ENCODE measurements around the gene TP73.

Gene TP73

GRCh38 chr1:3691421-3692204 is 39.3 kb downstream of the TP73 start:
- Histone ChIP-seq H3K27me3 (ENCODE audit: insufficient read depth, low read depth) (peaks cover 80% of the 10 kb centered on the region), H3K4me2 (no peak overlapping the region), H3K9ac (no peak overlapping the region), H3K79me2 (ENCODE audit: insufficient read depth, low read depth) (no peaks in the 10 kb centered on the region), H3K4me3 (IDR thresholded peaks at IDR 0.05; ENCODE audit: insufficient read depth, low read depth, low read length) (no peak overlapping the region), H4K20me1 (ENCODE audit: insufficient read depth) (no peaks in the 10 kb centered on the region), H3K36me3 (ENCODE audit: insufficient read depth) (no peaks in the 10 kb centered on the region), H2AFZ (ENCODE audit: low read depth) (no peak overlapping the region), H3K27ac (no peak overlapping the region), H3K4me1 (ENCODE audit: low read depth, poor library complexity, severe bottlenecking) (no peaks in the 10 kb centered on the region)
- TF ChIP-seq, protein P1, sequence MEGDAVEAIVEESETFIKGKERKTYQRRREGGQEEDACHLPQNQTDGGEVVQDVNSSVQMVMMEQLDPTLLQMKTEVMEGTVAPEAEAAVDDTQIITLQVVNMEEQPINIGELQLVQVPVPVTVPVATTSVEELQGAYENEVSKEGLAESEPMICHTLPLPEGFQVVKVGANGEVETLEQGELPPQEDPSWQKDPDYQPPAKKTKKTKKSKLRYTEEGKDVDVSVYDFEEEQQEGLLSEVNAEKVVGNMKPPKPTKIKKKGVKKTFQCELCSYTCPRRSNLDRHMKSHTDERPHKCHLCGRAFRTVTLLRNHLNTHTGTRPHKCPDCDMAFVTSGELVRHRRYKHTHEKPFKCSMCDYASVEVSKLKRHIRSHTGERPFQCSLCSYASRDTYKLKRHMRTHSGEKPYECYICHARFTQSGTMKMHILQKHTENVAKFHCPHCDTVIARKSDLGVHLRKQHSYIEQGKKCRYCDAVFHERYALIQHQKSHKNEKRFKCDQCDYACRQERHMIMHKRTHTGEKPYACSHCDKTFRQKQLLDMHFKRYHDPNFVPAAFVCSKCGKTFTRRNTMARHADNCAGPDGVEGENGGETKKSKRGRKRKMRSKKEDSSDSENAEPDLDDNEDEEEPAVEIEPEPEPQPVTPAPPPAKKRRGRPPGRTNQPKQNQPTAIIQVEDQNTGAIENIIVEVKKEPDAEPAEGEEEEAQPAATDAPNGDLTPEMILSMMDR (conservative IDR thresholded peaks at IDR 0.05; ENCODE audit: low read depth, low read length), result no peak

GRCh38 chr1:3692598-3692997 is 40.3 kb downstream of the TP73 start:
- Histone ChIP-seq H3K27me3 (ENCODE audit: insufficient read depth, low read depth) (peaks cover 80% of the 10 kb centered on the region), H3K27ac (no peak overlapping the region), H4K20me1 (ENCODE audit: insufficient read depth) (no peaks in the 10 kb centered on the region), H3K4me3 (IDR thresholded peaks at IDR 0.05; ENCODE audit: insufficient read depth, low read depth, low read length) (no peak overlapping the region), H3K4me1 (ENCODE audit: low read depth, poor library complexity, severe bottlenecking) (no peaks in the 10 kb centered on the region), H3K9ac (no peak overlapping the region), H3K4me2 (no peak overlapping the region), H3K79me2 (ENCODE audit: insufficient read depth, low read depth) (no peaks in the 10 kb centered on the region), H3K36me3 (ENCODE audit: insufficient read depth) (no peaks in the 10 kb centered on the region), H2AFZ (ENCODE audit: low read depth) (no peak overlapping the region)
- TF ChIP-seq, protein P1 (conservative IDR thresholded peaks at IDR 0.05; ENCODE audit: low read depth, low read length), result no peak

GRCh38 chr1:3693321-3693720 is 41.0 kb downstream of the TP73 start:
- H2AFZ ChIP-seq (ENCODE audit: low read depth), result no peak overlapping the region
- H3K79me2 ChIP-seq (ENCODE audit: insufficient read depth, low read depth), result no peaks in the 10 kb centered on the region
- H3K9ac ChIP-seq, result no peak overlapping the region
- no peak overlapping the region for H3K27ac ChIP-seq
- no peaks in the 10 kb centered on the region for H4K20me1 ChIP-seq (ENCODE audit: insufficient read depth)
- H3K36me3 ChIP-seq (ENCODE audit: insufficient read depth), result no peaks in the 10 kb centered on the region
- TF ChIP-seq, protein P1 (conservative IDR thresholded peaks at IDR 0.05; ENCODE audit: low read depth, low read length), result no peak
- H3K4me3 ChIP-seq (IDR thresholded peaks at IDR 0.05; ENCODE audit: insufficient read depth, low read depth, low read length), result no peak overlapping the region
- H3K4me2 ChIP-seq, result no peak overlapping the region
- no peaks in the 10 kb centered on the region for H3K4me1 ChIP-seq (ENCODE audit: low read depth, poor library complexity, severe bottlenecking)
- peaks cover 81% of the 10 kb centered on the region for H3K27me3 ChIP-seq (ENCODE audit: insufficient read depth, low read depth)

DNA sequence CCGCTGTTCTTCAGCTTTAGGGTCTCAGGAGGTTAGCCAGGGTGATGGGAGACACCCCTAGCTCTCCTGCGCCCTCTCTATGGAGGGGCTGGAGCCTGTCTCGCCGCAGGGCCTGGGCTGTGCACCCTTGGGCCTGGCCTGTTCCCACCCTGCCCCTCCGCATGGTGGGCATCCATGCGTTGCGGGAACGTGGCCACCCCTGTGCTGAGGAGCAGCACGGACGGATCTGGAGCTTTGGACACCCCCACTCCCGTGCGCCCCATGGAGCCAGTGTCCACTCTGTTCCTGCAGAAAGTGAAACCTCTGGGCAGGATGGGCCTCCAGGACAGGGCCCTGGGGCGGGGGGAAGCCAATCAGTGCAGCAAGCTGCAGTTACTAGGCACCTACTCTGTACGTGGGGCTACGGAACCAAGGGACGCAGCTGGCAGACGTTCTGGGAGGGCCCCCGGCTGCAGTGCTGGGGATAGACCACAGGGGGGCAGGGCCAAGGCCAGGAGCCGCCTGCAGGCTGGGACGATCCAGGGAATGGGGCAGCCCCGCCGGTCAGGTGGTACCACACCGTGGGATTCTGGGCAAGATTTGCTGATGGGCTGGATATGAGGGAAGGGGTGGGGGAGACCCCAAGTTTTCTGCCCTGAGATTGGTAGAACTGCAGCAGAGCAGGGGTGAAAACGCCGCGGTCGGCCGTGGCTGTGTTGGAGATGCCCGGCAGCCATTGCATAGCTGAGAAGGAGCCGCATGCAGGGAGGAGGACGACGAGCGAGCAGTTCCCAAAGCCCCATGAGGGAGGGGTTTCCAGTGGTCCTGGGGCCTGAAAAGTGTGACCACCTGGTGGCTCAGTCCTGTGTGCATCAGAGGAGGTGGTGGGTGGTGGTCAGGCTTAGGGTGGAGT is 43.3 kb downstream of the TP73 start:
- Histone ChIP-seq H3K4me1 (ENCODE audit: low read depth, poor library complexity, severe bottlenecking) (no peaks in the 10 kb centered on the region), H3K4me2 (no peak overlapping the region), H3K9ac (no peak overlapping the region), H3K27ac (no peak overlapping the region), H2AFZ (ENCODE audit: low read depth) (no peak overlapping the region), H3K4me3 (IDR thresholded peaks at IDR 0.05; ENCODE audit: insufficient read depth, low read depth, low read length) (no peak overlapping the region), H3K36me3 (ENCODE audit: insufficient read depth) (no peaks in the 10 kb centered on the region), H4K20me1 (ENCODE audit: insufficient read depth) (no peaks in the 10 kb centered on the region), H3K27me3 (ENCODE audit: insufficient read depth, low read depth) (peaks cover 84% of the 10 kb centered on the region), H3K79me2 (ENCODE audit: insufficient read depth, low read depth) (no peaks in the 10 kb centered on the region)
- TF ChIP-seq, protein P1 (conservative IDR thresholded peaks at IDR 0.05; ENCODE audit: low read depth, low read length), result peak; percentile 73

Measured in KMS-11 (cell line).